ENCODE measurements around the gene PERCC1. TPM values are rescaled to one million over a fixed set of nuclear protein-coding genes. Genes with fewer than 3 reads are reported as not detected.

PERCC1 gene
- total RNA-seq, 1 experiment from 2014 or later: not detected

DNA sequence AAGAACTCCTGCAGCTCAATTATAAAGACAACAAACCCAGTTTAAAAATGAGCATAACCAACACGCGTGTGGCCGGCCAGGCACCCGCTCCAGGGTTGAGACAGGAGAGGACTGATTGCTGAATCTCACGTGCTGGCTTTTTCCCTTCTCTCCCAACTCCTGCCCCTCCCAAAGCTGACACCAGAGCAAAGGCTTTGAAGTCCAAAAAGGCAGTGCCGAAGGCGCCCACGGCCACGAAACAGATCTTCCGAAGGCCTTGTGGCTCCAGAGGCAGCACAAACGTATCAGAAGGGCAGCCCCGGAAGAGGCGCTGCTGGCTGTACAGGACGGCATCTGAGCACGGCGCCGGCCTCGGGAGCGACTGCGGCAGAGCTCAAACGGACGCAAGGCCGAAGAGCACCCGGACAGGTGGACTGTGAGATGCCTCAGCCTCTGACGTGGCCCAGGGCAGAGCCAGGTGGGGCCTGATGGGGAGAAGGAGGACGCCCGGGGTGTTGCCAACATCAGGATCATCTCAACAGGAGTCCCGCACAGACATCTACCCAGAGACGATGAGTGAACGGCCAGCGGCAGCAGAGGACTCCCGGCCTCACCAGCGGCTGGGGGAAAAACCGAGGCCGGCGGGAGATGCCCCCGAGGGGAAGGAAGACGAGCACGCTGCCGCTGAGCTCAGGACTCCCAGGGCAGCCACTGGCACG lies 33.5 kb downstream of the PERCC1 start:
- ChIA-PET CTCF (no interaction called here), POLR2A (ENCODE audit: unreplicated experiment) (no interaction called here)
- Histone ChIP-seq H3K27ac (ENCODE audit: low read length) (no peak overlapping the region), H3K4me3 (ENCODE audit: low read length) (no peak overlapping the region), H3K79me2 (ENCODE audit: low read length) (0 out of 2 replicates have a peak, but pooled peaks cover 11% of the 10 kb centered on the region), H4K20me1 (ENCODE audit: low read length) (no peaks in the 10 kb centered on the region), H3K4me2 (ENCODE audit: low read length) (no peak overlapping the region), H3K9me2 (replicated peaks; ENCODE audit: low read length) (no peaks in the 10 kb centered on the region), H3K27me3 (ENCODE audit: low read length) (no peaks in the 10 kb centered on the region), H3K36me3 (ENCODE audit: low read depth, low read length) (no peaks in the 10 kb centered on the region), H3K4me1 (ENCODE audit: insufficient read depth, low read length) (no peaks in the 10 kb centered on the region; the same call in 1 of the 2 replicates), H3K9ac (ENCODE audit: low read length) (no peak overlapping the region), H2AFZ (ENCODE audit: low read length) (no peak overlapping the region), H3F3A (ENCODE audit: low read length, unreplicated experiment) (no peaks in the 10 kb centered on the region), H3K9me3 (ENCODE audit: low read length) (no peaks in the 10 kb centered on the region)
- no peak for TF ChIP-seq EZH2 (IDR thresholded peaks at IDR 0.05; ENCODE audit: low read length, unreplicated experiment)
- no peak for TF ChIP-seq EZH2phosphoT487 (IDR thresholded peaks at IDR 0.05; ENCODE audit: borderline replicate concordance, low read length)
- TF ChIP-seq, protein P1, sequence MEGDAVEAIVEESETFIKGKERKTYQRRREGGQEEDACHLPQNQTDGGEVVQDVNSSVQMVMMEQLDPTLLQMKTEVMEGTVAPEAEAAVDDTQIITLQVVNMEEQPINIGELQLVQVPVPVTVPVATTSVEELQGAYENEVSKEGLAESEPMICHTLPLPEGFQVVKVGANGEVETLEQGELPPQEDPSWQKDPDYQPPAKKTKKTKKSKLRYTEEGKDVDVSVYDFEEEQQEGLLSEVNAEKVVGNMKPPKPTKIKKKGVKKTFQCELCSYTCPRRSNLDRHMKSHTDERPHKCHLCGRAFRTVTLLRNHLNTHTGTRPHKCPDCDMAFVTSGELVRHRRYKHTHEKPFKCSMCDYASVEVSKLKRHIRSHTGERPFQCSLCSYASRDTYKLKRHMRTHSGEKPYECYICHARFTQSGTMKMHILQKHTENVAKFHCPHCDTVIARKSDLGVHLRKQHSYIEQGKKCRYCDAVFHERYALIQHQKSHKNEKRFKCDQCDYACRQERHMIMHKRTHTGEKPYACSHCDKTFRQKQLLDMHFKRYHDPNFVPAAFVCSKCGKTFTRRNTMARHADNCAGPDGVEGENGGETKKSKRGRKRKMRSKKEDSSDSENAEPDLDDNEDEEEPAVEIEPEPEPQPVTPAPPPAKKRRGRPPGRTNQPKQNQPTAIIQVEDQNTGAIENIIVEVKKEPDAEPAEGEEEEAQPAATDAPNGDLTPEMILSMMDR (conservative IDR thresholded peaks at IDR 0.05; ENCODE audit: low read depth, low read length): no peak
- intact Hi-C loops (cut with micrococcal nuclease): no loop called here
- BruUV-seq (replicated peaks): no TSS peak
- ATAC-seq: no peak
- DNase-seq: no peak

DNA sequence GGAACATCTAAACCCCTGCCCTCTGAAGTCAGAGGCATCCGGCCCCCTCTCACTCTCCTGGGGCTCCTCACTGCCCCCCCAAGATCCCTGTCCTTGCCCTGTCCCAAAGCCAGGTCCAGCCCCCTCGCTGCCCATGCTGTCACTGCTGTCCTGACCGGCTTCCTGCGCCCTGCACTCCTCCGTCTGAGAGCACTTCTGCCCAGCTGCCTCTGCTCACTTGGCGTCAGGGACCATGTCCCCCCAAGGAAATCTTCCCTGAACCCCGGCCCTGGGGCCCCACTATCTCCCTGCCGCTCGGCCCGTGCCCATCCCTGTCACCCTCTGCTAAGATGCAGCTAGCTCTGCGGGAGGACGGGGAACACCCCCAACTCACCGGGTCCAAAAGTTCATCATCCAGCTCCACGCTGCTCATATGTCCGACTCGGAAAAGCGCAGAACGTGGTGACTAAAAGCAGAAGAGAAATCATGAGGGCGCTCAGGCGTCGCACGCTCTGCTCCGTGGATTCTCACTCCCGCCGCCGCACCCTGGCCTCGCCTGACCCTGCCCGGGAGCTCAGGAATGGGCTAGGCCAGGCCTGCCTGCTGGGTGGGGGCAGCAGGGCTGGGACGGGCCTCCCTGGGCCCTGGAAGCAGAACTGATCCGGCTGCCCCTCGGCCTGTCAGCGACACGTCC lies 34.2 kb downstream of the PERCC1 start:
- POLR2A ChIA-PET (ENCODE audit: unreplicated experiment): no interaction called here
- H3K4me1 ChIP-seq (ENCODE audit: insufficient read depth, low read length): no peaks in the 10 kb centered on the region; the same call in 1 of the 2 replicates
- H3K4me3 ChIP-seq (ENCODE audit: low read length): no peak overlapping the region
- H3K9ac ChIP-seq (ENCODE audit: low read length): no peak overlapping the region
- H3K36me3 ChIP-seq (ENCODE audit: low read depth, low read length): no peaks in the 10 kb centered on the region
- H4K20me1 ChIP-seq (ENCODE audit: low read length): no peaks in the 10 kb centered on the region
- no peak for DNase-seq
- TF ChIP-seq EZH2phosphoT487 (IDR thresholded peaks at IDR 0.05; ENCODE audit: borderline replicate concordance, low read length) (no peak), EZH2 (IDR thresholded peaks at IDR 0.05; ENCODE audit: low read length, unreplicated experiment) (no peak)
- TF ChIP-seq, protein P1 (conservative IDR thresholded peaks at IDR 0.05; ENCODE audit: low read depth, low read length): no peak
- H3K9me3 ChIP-seq (ENCODE audit: low read length): no peaks in the 10 kb centered on the region
- no peak for ATAC-seq
- peaks cover 16% of the 10 kb centered on the region; the same call in 1 of the 2 replicates for H3K79me2 ChIP-seq (ENCODE audit: low read length)
- intact Hi-C loops (cut with micrococcal nuclease): no loop called here
- no peaks in the 10 kb centered on the region for H3F3A ChIP-seq (ENCODE audit: low read length, unreplicated experiment)
- BruUV-seq (replicated peaks): no TSS peak
- no peaks in the 10 kb centered on the region for H3K27me3 ChIP-seq (ENCODE audit: low read length)
- no peak overlapping the region for H3K4me2 ChIP-seq (ENCODE audit: low read length)
- CTCF ChIA-PET: no interaction called here
- H3K9me2 ChIP-seq (replicated peaks; ENCODE audit: low read length): no peaks in the 10 kb centered on the region
- H2AFZ ChIP-seq (ENCODE audit: low read length): no peak overlapping the region
- H3K27ac ChIP-seq (ENCODE audit: low read length): no peak overlapping the region

DNA sequence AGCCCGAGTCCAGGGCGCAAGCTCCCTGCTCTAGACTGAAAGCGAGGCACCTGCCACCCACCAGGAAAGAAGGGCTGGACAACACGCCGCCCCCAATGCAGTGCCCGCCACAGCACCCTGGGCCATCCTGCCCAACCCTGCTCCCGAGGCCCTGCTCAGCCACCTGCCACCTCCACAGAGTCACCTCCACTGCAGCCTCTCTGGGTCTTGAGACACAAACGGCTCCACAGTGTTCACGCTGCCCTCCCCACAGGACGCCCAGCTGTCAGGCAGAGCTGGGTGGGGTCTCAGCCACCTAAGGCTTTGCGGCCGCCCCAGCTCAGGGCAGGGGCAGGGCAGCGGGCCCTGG lies 34.7 kb downstream of the PERCC1 start:
- no peaks in the 10 kb centered on the region for H3F3A ChIP-seq (ENCODE audit: low read length, unreplicated experiment)
- ATAC-seq (no peak), DNase-seq (no peak)
- no peaks in the 10 kb centered on the region; the same call in 1 of the 2 replicates for H3K4me1 ChIP-seq (ENCODE audit: insufficient read depth, low read length)
- H3K4me2 ChIP-seq (ENCODE audit: low read length): no peak overlapping the region
- H3K9me2 ChIP-seq (replicated peaks; ENCODE audit: low read length): no peaks in the 10 kb centered on the region
- intact Hi-C loops (cut with micrococcal nuclease): no loop called here
- H4K20me1 ChIP-seq (ENCODE audit: low read length): no peaks in the 10 kb centered on the region
- peaks cover 17% of the 10 kb centered on the region; the same call in 1 of the 2 replicates for H3K79me2 ChIP-seq (ENCODE audit: low read length)
- H3K9ac ChIP-seq (ENCODE audit: low read length): no peak overlapping the region
- CTCF ChIA-PET: no interaction called here
- H3K36me3 ChIP-seq (ENCODE audit: low read depth, low read length): no peaks in the 10 kb centered on the region
- H2AFZ ChIP-seq (ENCODE audit: low read length): no peak overlapping the region
- POLR2A ChIA-PET (ENCODE audit: unreplicated experiment): no interaction called here
- TF ChIP-seq EZH2phosphoT487 (IDR thresholded peaks at IDR 0.05; ENCODE audit: borderline replicate concordance, low read length) (no peak), EZH2 (IDR thresholded peaks at IDR 0.05; ENCODE audit: low read length, unreplicated experiment) (no peak)
- TF ChIP-seq, protein P1 (conservative IDR thresholded peaks at IDR 0.05; ENCODE audit: low read depth, low read length): no peak
- H3K4me3 ChIP-seq (ENCODE audit: low read length): no peak overlapping the region
- no peaks in the 10 kb centered on the region for H3K9me3 ChIP-seq (ENCODE audit: low read length)
- BruUV-seq (replicated peaks): no TSS peak
- no peak overlapping the region for H3K27ac ChIP-seq (ENCODE audit: low read length)
- no peaks in the 10 kb centered on the region for H3K27me3 ChIP-seq (ENCODE audit: low read length)

All from PC-3 (cell line).